ENCODE results near the gene SUGP2.

Gene SUGP2

DNA sequence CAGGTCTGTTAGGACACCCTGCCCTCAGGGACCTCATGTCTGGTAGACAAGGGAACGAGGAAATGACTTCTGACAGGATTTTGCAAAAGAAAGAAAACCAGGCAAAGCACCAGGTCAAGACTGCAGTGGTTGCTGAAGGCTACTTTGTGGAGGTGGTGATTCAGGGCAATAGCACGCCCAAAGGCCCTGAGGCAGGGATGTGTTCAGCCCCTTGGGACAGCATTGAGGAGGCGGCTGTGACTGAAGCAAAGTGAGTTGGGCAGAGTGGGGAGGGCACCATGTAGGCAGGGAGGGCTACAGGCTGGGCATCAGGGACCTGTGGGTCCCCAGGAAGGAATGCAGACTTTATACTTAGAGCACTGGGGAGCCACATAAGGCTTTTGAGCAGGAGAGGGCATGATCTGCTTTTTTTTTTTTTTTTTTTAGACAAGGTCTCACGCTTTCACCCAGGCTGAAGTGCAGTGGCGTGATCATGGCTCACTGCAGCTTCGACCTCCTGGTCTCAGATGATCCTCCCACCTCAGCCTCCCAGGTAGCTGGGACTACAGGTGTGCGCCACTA is 81.5 kb downstream of the SUGP2 start:
- peak; percentile 31 for DNase-seq (ENCODE audit: extremely low read depth, low read depth)
- TF ChIP-seq, protein P1, sequence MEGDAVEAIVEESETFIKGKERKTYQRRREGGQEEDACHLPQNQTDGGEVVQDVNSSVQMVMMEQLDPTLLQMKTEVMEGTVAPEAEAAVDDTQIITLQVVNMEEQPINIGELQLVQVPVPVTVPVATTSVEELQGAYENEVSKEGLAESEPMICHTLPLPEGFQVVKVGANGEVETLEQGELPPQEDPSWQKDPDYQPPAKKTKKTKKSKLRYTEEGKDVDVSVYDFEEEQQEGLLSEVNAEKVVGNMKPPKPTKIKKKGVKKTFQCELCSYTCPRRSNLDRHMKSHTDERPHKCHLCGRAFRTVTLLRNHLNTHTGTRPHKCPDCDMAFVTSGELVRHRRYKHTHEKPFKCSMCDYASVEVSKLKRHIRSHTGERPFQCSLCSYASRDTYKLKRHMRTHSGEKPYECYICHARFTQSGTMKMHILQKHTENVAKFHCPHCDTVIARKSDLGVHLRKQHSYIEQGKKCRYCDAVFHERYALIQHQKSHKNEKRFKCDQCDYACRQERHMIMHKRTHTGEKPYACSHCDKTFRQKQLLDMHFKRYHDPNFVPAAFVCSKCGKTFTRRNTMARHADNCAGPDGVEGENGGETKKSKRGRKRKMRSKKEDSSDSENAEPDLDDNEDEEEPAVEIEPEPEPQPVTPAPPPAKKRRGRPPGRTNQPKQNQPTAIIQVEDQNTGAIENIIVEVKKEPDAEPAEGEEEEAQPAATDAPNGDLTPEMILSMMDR (IDR thresholded peaks at IDR 0.05; ENCODE audit: low read depth, low read length) = no peak

DNA sequence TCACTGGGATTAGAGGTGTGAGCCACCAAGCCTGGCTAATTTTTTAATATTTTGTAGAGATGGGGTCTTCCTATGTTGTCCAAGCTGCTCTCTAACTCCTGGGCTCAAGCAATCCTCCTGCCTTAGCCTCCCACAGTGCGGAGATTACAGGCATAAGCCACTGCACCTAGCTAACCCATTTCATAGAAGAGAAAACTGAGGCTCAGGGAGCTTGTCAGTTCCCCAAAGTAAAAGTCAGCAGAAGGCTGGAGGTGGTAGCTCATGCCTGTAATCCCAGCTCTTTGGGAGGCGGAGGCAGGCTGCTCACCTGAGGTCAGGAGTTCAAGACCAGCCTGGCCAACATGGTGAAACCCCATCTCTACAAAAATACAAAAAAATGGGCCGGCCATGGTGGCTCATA is 83.5 kb downstream of the SUGP2 start:
- no peak for DNase-seq (ENCODE audit: extremely low read depth, low read depth)
- TF ChIP-seq, protein P1 (IDR thresholded peaks at IDR 0.05; ENCODE audit: low read depth, low read length) = no peak

DNA sequence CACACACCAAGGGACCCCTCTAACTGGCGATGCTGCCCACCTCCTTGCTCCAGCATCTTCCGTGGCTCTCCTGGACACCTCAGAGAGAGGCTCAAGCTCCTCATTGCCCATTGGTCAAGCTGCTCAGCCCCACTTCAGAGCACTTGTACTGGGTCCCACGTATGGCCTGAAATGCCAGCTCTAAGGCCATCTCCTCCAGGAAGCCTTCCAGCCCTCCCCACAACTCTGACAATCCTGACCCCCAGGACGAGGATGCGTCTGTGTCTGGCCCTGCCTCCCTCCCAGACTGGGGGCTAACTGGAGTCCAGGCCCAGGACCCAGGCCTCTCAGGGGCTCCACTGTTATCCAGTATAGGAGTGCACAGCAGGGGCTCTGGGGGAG is 84.4 kb downstream of the SUGP2 start:
- no peak for DNase-seq (ENCODE audit: extremely low read depth, low read depth)
- TF ChIP-seq, protein P1 (IDR thresholded peaks at IDR 0.05; ENCODE audit: low read depth, low read length) = no peak

DNA sequence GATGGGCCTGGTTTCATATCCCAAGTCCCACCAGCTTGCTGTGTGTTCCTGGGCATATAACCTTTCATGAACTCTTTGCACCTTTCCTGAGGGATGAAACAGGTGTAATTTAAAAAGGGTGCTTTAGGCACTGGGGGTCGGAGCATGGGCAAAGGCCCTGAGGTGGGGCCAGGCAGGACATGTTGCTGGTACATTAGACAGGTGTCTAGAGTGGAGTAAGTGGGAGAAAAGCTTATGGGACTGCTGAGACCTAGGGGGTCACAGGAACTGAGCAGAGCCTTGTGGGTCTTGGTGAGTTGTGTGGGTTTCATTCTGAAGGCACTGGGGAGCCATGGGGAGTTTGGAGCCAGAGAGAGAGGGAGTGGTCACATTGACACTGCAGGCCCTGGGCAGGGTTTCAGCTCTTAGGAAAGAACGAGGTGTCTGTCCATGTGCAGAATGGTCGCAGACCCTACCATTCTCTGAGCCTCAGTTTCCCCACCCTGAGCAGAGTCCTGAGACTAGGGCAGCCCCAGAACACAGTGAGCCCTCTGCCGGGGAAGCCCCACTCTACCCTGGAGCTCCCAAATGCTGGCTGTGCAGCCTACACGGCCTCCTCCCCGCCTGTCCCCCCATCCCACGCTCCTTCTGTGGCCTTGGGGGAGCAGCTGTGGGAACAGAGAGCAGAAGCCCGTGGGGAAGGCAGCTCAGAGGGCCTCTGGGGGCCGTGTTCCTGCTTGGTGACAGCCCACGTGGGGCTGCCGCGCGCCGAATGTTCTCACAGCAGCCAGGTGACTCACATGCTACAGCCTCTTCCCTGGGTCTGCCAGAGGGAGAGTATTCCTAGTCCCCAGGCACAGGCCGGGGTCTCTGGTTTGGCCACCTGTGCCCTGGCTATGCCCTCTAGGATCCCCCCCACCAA is 85.0 kb downstream of the SUGP2 start:
- no peak for DNase-seq (ENCODE audit: extremely low read depth, low read depth)

DNA sequence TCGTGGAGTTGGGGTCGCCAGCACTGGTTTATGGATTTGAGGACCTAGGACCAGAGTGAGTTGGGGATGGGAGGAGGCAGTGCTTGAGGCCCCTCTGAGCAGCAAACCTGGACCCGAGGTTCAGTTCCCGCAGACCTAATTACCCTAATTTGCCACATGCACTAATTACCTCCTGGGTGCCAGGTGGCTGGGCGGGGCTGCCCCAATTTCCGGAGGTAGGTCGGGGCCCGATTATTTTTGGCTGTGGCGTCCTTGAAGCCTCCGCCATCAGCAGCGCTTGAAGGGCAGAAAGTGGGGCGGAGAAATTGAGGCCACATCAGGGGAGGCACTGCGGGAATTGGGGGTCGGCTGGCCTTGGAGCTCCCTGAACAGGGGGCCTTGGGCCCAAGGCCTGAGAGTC is 86.4 kb downstream of the SUGP2 start:
- TF ChIP-seq, protein P1 (IDR thresholded peaks at IDR 0.05; ENCODE audit: low read depth, low read length) = no peak
- no peak for DNase-seq (ENCODE audit: extremely low read depth, low read depth)

More for the DNA sequence above, 85.0 kb downstream of the SUGP2 start:
- TF ChIP-seq, protein P1 (IDR thresholded peaks at IDR 0.05; ENCODE audit: low read depth, low read length) = no peak

DNA sequence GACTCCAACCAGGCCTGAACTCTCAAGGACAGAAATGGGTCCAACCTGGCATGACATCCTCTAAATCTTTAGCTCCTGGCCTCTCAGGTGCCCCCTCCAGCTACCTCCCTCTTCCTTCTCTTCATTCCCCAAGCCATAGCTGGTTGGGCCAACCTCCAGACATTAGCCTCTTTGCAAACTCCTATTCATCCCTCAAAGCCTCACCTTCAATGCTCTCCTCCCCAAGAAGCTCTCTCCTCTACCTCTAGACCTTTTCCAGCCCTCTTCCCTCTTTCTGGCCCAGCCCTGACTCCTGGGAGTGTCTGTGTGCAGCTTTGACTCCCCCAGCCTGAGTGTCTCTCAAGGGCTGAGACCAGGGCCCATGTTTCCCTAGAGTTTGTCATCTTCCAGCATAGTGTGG is 87.0 kb downstream of the SUGP2 start:
- no peak for DNase-seq (ENCODE audit: extremely low read depth, low read depth)
- TF ChIP-seq, protein P1 (IDR thresholded peaks at IDR 0.05; ENCODE audit: low read depth, low read length) = no peak

DNA sequence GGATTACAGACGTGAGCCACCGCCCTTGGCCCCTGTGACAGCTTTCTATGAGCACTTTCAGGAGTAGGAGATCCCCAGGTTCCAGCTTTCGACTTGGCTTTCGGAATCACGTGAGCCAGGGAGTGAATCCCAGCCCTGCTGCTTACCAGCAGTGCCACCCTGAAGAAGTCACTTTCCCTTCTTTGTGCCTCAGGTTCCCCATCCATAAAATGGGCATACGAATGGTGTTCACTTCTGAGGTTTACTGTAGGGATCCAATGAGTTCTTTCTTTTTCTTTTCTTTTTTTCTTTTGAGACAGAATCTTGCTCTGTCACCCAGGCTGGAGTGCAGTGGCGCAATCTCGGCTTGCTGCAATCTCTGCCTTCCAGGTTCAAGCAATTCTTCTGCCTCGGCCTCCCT is 88.0 kb downstream of the SUGP2 start:
- no peak for DNase-seq (ENCODE audit: extremely low read depth, low read depth)
- TF ChIP-seq, protein P1 (IDR thresholded peaks at IDR 0.05; ENCODE audit: low read depth, low read length) = no peak

Data from AG09319 (cell line).